Mesothelial cell of epicardium (in vitro differentiated cells): ENCODE results near the gene GRID1. TPM values are rescaled to one million over a fixed set of nuclear protein-coding genes. Genes with fewer than 3 reads are reported as not detected.
A peak's percentile ranks its signal among the peaks of the same experiment; 100 is the strongest.
"Not testable (repeated sequence)": the region's sequence is repeated elsewhere in the genome, so short reads cannot be mapped to it uniquely, and the experiment has no call there.

ENCODE experiments used
- DNase-seq, 2 experiments: peaks; one replicate each; pipeline ENCODE4 v3.0.0; 2021; ENCODE audit warnings: low spot score in 2 of 2; ENCODE audit not compliant: unreplicated experiment in 2 of 2
- H3K27ac Mint-ChIP-seq: 2 replicates; pipeline ENCODE4 v1.8.0; 2021; ENCODE audit warnings: mixed read lengths
- H3K27me3 Mint-ChIP-seq: 2 replicates; pipeline ENCODE4 v1.8.0; 2021; ENCODE audit warnings: low read depth, mixed read lengths
- H3K36me3 Mint-ChIP-seq: 2 replicates; pipeline ENCODE4 v1.8.0; 2021; ENCODE audit warnings: mixed read lengths
- H3K4me1 Mint-ChIP-seq: 2 replicates; pipeline ENCODE4 v1.8.0; 2021; ENCODE audit warnings: mixed read lengths
- H3K4me3 Mint-ChIP-seq: 2 replicates; pipeline ENCODE4 v1.8.0; 2021; ENCODE audit warnings: mild to moderate bottlenecking, moderate library complexity, mixed read lengths
- H3K9me3 Mint-ChIP-seq: 2 replicates; pipeline ENCODE4 v1.8.0; 2021; ENCODE audit warnings: mixed read lengths
- CTCF ChIP-seq: fragments of 200-600 bp; sonication (generic); IDR thresholded peaks from one replicate; pipeline ENCODE4 v1.5.0; 2021; ENCODE audit warnings: antibody characterized with exemption; ENCODE audit not compliant: unreplicated experiment
- total RNA-seq: library from RNA; stranded (reverse); gene quantifications from 3 replicates; pipeline ENCODE4 v1.2.1, GENCODE V29; 2021

Gene GRID1
- total RNA-seq, 1 donor from 2014 or later = 0.22 TPM

GRCh38 chr10:86098187-86098881, 268.3 kb downstream of the GRID1 start:
- no peak overlapping the region for H3K27ac Mint-ChIP-seq
- peaks cover 4% of the 10 kb centered on the region for H3K9me3 Mint-ChIP-seq
- no peak for TF ChIP-seq CTCF
- H3K27me3 Mint-ChIP-seq = peaks cover 9% of the 10 kb centered on the region
- H3K36me3 Mint-ChIP-seq = no peaks in the 10 kb centered on the region
- no peak for DNase-seq
- H3K4me1 Mint-ChIP-seq = no peaks in the 10 kb centered on the region
- H3K4me3 Mint-ChIP-seq = no peak overlapping the region

GRCh38 chr10:86095061-86095460, 271.5 kb downstream of the GRID1 start:
- H3K36me3 Mint-ChIP-seq, H3K27ac Mint-ChIP-seq, DNase-seq, H3K4me1 Mint-ChIP-seq, H3K9me3 Mint-ChIP-seq, H3K4me3 Mint-ChIP-seq, H3K27me3 Mint-ChIP-seq: not testable (repeated sequence)

GRCh38 chr10:86092311-86092710, 274.3 kb downstream of the GRID1 start:
- H3K4me3 Mint-ChIP-seq, H3K36me3 Mint-ChIP-seq, H3K27ac Mint-ChIP-seq, DNase-seq, H3K9me3 Mint-ChIP-seq, H3K4me1 Mint-ChIP-seq: not testable (repeated sequence)
- H3K27me3 Mint-ChIP-seq = peaks cover 23% of the 10 kb centered on the region

GRCh38 chr10:86091216-86091615, 275.4 kb downstream of the GRID1 start:
- no peaks in the 10 kb centered on the region for H3K4me1 Mint-ChIP-seq
- peaks cover 28% of the 10 kb centered on the region for H3K27me3 Mint-ChIP-seq
- peak in 1 of 2 experiments; percentile 7 for DNase-seq
- no peak for TF ChIP-seq CTCF
- H3K4me3 Mint-ChIP-seq = no peak overlapping the region
- H3K9me3 Mint-ChIP-seq = no peaks in the 10 kb centered on the region
- H3K27ac Mint-ChIP-seq = no peak overlapping the region
- no peaks in the 10 kb centered on the region for H3K36me3 Mint-ChIP-seq

GRCh38 chr10:86090807-86091206, 275.8 kb downstream of the GRID1 start:
- no peak for TF ChIP-seq CTCF
- peaks cover 29% of the 10 kb centered on the region for H3K27me3 Mint-ChIP-seq
- no peaks in the 10 kb centered on the region for H3K9me3 Mint-ChIP-seq
- H3K27ac Mint-ChIP-seq = no peak overlapping the region
- no peak overlapping the region for H3K4me3 Mint-ChIP-seq
- H3K36me3 Mint-ChIP-seq = no peaks in the 10 kb centered on the region
- DNase-seq = peak in 1 of 2 experiments; percentile 19
- no peaks in the 10 kb centered on the region for H3K4me1 Mint-ChIP-seq

GRCh38 chr10:86087716-86088115, 278.9 kb downstream of the GRID1 start:
- Mint-ChIP-seq H3K27ac (no peak overlapping the region), H3K36me3 (no peaks in the 10 kb centered on the region), H3K4me3 (no peak overlapping the region), H3K27me3 (peaks cover 43% of the 10 kb centered on the region), H3K9me3 (no peaks in the 10 kb centered on the region), H3K4me1 (no peaks in the 10 kb centered on the region)
- no peak for TF ChIP-seq CTCF
- peak in 1 of 2 experiments; percentile 10 for DNase-seq
